ENCODE data around the gene GNL1. TPM values are rescaled to one million over a fixed set of nuclear protein-coding genes. Genes with fewer than 3 reads are reported as not detected.

GNL1 gene
- total RNA-seq, 1 donor from 2014 or later = 49.0 TPM

GRCh38 chr6:30599625-30600324 is 43.5 kb upstream of the GNL1 start:
- Histone ChIP-seq H4K20me1 (ENCODE audit: insufficient read depth, low read length) (peaks cover 56% of the 10 kb centered on the region), H3K4me1 (ENCODE audit: insufficient read depth, low read length) (no peaks in the 10 kb centered on the region), H3K27me3 (ENCODE audit: insufficient read depth, low read length) (no peaks in the 10 kb centered on the region), H3K36me3 (ENCODE audit: insufficient read depth, low read length) (peaks cover 37% of the 10 kb centered on the region), H3K4me2 (ENCODE audit: low read length) (no peak overlapping the region), H3K27ac (ENCODE audit: low read depth, low read length) (no peak overlapping the region), H3K9me3 (ENCODE audit: insufficient read depth, low read depth, low read length) (no peaks in the 10 kb centered on the region), H3K79me2 (ENCODE audit: insufficient read depth, low read length) (peaks cover 7% of the 10 kb centered on the region), H3K4me3 (ENCODE audit: insufficient read depth, low read depth, low read length) (no peak overlapping the region), H3K9ac (ENCODE audit: low read length) (no peak overlapping the region), H2AFZ (ENCODE audit: low read depth, low read length) (no peak overlapping the region)
- Mint-ChIP-seq H3K27me3 (ENCODE audit: low read depth, unreplicated experiment) (no peaks in the 10 kb centered on the region), H3K36me3 (ENCODE audit: low read depth, unreplicated experiment) (peaks cover 23% of the 10 kb centered on the region), H3K4me3 (ENCODE audit: unreplicated experiment) (no peak overlapping the region), H3K9me3 (ENCODE audit: unreplicated experiment) (no peaks in the 10 kb centered on the region), H3K27ac (ENCODE audit: unreplicated experiment) (no peak overlapping the region), H3K4me1 (ENCODE audit: low read depth, unreplicated experiment) (no peaks in the 10 kb centered on the region)
- FAIRE-seq (no peak), DNase-seq (ENCODE audit: low read depth) (no peak)
- TF ChIP-seq CTCF (IDR thresholded peaks at IDR 0.05; ENCODE audit: insufficient read depth, low read depth, low read length) = no peak
- TF ChIP-seq EZH2 (IDR thresholded peaks at IDR 0.05; ENCODE audit: insufficient read depth, low read length) = no peak

GRCh38 chr6:30598912-30599624 is 42.8 kb upstream of the GNL1 start:
- H3K4me1 ChIP-seq (ENCODE audit: insufficient read depth, low read length) = no peaks in the 10 kb centered on the region
- peaks cover 36% of the 10 kb centered on the region for H3K36me3 ChIP-seq (ENCODE audit: insufficient read depth, low read length)
- H3K9me3 ChIP-seq (ENCODE audit: insufficient read depth, low read depth, low read length) = no peaks in the 10 kb centered on the region
- H3K27me3 ChIP-seq (ENCODE audit: insufficient read depth, low read length) = no peaks in the 10 kb centered on the region
- no peak overlapping the region for H2AFZ ChIP-seq (ENCODE audit: low read depth, low read length)
- DNase-seq (ENCODE audit: low read depth) (no peak), FAIRE-seq (no peak)
- peaks cover 7% of the 10 kb centered on the region for H3K79me2 ChIP-seq (ENCODE audit: insufficient read depth, low read length)
- no peak overlapping the region for H3K4me2 ChIP-seq (ENCODE audit: low read length)
- H3K4me3 Mint-ChIP-seq (ENCODE audit: unreplicated experiment) = no peak overlapping the region
- H3K36me3 Mint-ChIP-seq (ENCODE audit: low read depth, unreplicated experiment) = peaks cover 25% of the 10 kb centered on the region
- no peak overlapping the region for H3K27ac Mint-ChIP-seq (ENCODE audit: unreplicated experiment)
- TF ChIP-seq CTCF (IDR thresholded peaks at IDR 0.05; ENCODE audit: insufficient read depth, low read depth, low read length) = no peak
- TF ChIP-seq EZH2 (IDR thresholded peaks at IDR 0.05; ENCODE audit: insufficient read depth, low read length) = no peak
- H3K27ac ChIP-seq (ENCODE audit: low read depth, low read length) = no peak overlapping the region
- peaks cover 54% of the 10 kb centered on the region for H4K20me1 ChIP-seq (ENCODE audit: insufficient read depth, low read length)
- no peak overlapping the region for H3K9ac ChIP-seq (ENCODE audit: low read length)
- H3K27me3 Mint-ChIP-seq (ENCODE audit: low read depth, unreplicated experiment) = no peaks in the 10 kb centered on the region
- no peak overlapping the region for H3K4me3 ChIP-seq (ENCODE audit: insufficient read depth, low read depth, low read length)
- H3K4me1 Mint-ChIP-seq (ENCODE audit: low read depth, unreplicated experiment) = no peaks in the 10 kb centered on the region
- no peaks in the 10 kb centered on the region for H3K9me3 Mint-ChIP-seq (ENCODE audit: unreplicated experiment)

Measured in astrocyte (in vitro differentiated cells and primary cell).